Measurements from ENCODE around the gene CTPS1. TPM values are rescaled to one million over a fixed set of nuclear protein-coding genes. Genes with fewer than 3 reads are reported as not detected.

CTPS1 gene
- total RNA-seq, 2 experiments from 2014 or later: 72.6 to 74.5 TPM

- H3K27ac Mint-ChIP-seq: peak overlapping the region; percentile 82
- ATAC-seq (peak; percentile 98), DNase-seq (peak; percentile 90)
- CTCF ChIA-PET: interaction anchor here (0.6 to 2.5 kb wide), 16 partner anchors 8 to 150 kb away, joined by 3 to 11 read pairs (median 5); partner anchors contain the start of genes CITED4, CTPS1 and SLFNL1
- no peaks in the 10 kb centered on the region for H3K27me3 Mint-ChIP-seq (ENCODE audit: low read depth)
- H3K4me1 Mint-ChIP-seq (ENCODE audit: low read depth): peaks cover 27% of the 10 kb centered on the region
- H3K9me3 Mint-ChIP-seq (ENCODE audit: insufficient read depth): no peaks in the 10 kb centered on the region
- POLR2A ChIA-PET: interaction anchor here (0.9 to 3.5 kb wide), 3 partner anchors 12 to 24 kb away, joined by 3 to 20 read pairs (median 5); partner anchors contain the start of gene CTPS1
- no peak overlapping the region for H3K4me3 Mint-ChIP-seq
- peaks cover 87% of the 10 kb centered on the region for H3K36me3 Mint-ChIP-seq (ENCODE audit: low read depth)
These were observed 24.2 kb downstream of the CTPS1 start for GRCh38 chr1:41003640-41004220.

- H3K4me1 Mint-ChIP-seq (ENCODE audit: low read depth): peaks cover 25% of the 10 kb centered on the region
- DNase-seq: no peak
- ChIA-PET POLR2A (no interaction called here), CTCF (no interaction called here)
- peaks cover 89% of the 10 kb centered on the region for H3K36me3 Mint-ChIP-seq (ENCODE audit: low read depth)
- H3K27me3 Mint-ChIP-seq (ENCODE audit: low read depth): no peaks in the 10 kb centered on the region
- no peak for ATAC-seq
- no peaks in the 10 kb centered on the region for H3K9me3 Mint-ChIP-seq (ENCODE audit: insufficient read depth)
- no peak overlapping the region for H3K4me3 Mint-ChIP-seq
- no peak overlapping the region for H3K27ac Mint-ChIP-seq
These were observed 26.4 kb downstream of the CTPS1 start for GRCh38 chr1:41005876-41006275.

- Mint-ChIP-seq H3K27ac (peak overlapping the region; percentile 58), H3K4me3 (no peak overlapping the region), H3K27me3 (ENCODE audit: low read depth) (no peaks in the 10 kb centered on the region), H3K9me3 (ENCODE audit: insufficient read depth) (no peaks in the 10 kb centered on the region), H3K36me3 (ENCODE audit: low read depth) (peaks cover 89% of the 10 kb centered on the region), H3K4me1 (ENCODE audit: low read depth) (peaks cover 20% of the 10 kb centered on the region)
- no peak for DNase-seq
- no peak for ATAC-seq
- POLR2A ChIA-PET: interaction anchor here (0.6 kb wide), 1 partner anchor 24 kb away, joined by 3 read pairs; no protein-coding TSS in a partner anchor
- CTCF ChIA-PET: no interaction called here
These were observed 27.7 kb downstream of the CTPS1 start for GRCh38 chr1:41006942-41007865.

GRCh38 chr1:41009466-41009865, 30.0 kb downstream of the CTPS1 start:
- Mint-ChIP-seq H3K4me3 (no peak overlapping the region), H3K27me3 (ENCODE audit: low read depth) (no peaks in the 10 kb centered on the region), H3K9me3 (ENCODE audit: insufficient read depth) (no peaks in the 10 kb centered on the region), H3K36me3 (ENCODE audit: low read depth) (peaks cover 83% of the 10 kb centered on the region), H3K4me1 (ENCODE audit: low read depth) (peaks cover 12% of the 10 kb centered on the region), H3K27ac (peak overlapping the region; percentile 20)
- DNase-seq (no peak), ATAC-seq (no peak)
- POLR2A ChIA-PET: no interaction called here
- CTCF ChIA-PET: no interaction called here

- H3K27me3 Mint-ChIP-seq (ENCODE audit: low read depth): no peaks in the 10 kb centered on the region
- CTCF ChIA-PET: no interaction called here
- DNase-seq (no peak), ATAC-seq (no peak)
- H3K9me3 Mint-ChIP-seq (ENCODE audit: insufficient read depth): no peaks in the 10 kb centered on the region
- H3K4me1 Mint-ChIP-seq (ENCODE audit: low read depth): peaks cover 17% of the 10 kb centered on the region
- POLR2A ChIA-PET: no interaction called here
- H3K4me3 Mint-ChIP-seq: no peak overlapping the region
- peaks cover 84% of the 10 kb centered on the region for H3K36me3 Mint-ChIP-seq (ENCODE audit: low read depth)
- no peak overlapping the region for H3K27ac Mint-ChIP-seq
These were observed 30.8 kb downstream of the CTPS1 start for GRCh38 chr1:41010345-41010744.

- POLR2A ChIA-PET: no interaction called here
- no peak for ATAC-seq
- Mint-ChIP-seq H3K4me3 (no peak overlapping the region), H3K9me3 (ENCODE audit: insufficient read depth) (no peaks in the 10 kb centered on the region), H3K27ac (no peak overlapping the region), H3K4me1 (ENCODE audit: low read depth) (peaks cover 17% of the 10 kb centered on the region), H3K27me3 (ENCODE audit: low read depth) (no peaks in the 10 kb centered on the region), H3K36me3 (ENCODE audit: low read depth) (peaks cover 63% of the 10 kb centered on the region)
- no peak for DNase-seq
- CTCF ChIA-PET: no interaction called here
These were observed 33.5 kb downstream of the CTPS1 start for GRCh38 chr1:41013024-41013423.

- H3K27me3 Mint-ChIP-seq (ENCODE audit: low read depth): no peaks in the 10 kb centered on the region
- H3K36me3 Mint-ChIP-seq (ENCODE audit: low read depth): peaks cover 59% of the 10 kb centered on the region
- POLR2A ChIA-PET: no interaction called here
- ATAC-seq: no peak
- peaks cover 17% of the 10 kb centered on the region for H3K4me1 Mint-ChIP-seq (ENCODE audit: low read depth)
- no peak overlapping the region for H3K27ac Mint-ChIP-seq
- H3K9me3 Mint-ChIP-seq (ENCODE audit: insufficient read depth): no peaks in the 10 kb centered on the region
- CTCF ChIA-PET: no interaction called here
- DNase-seq: no peak
- no peak overlapping the region for H3K4me3 Mint-ChIP-seq
These were observed 34.3 kb downstream of the CTPS1 start for GRCh38 chr1:41013796-41014195.

GRCh38 chr1:41014871-41015270, 35.4 kb downstream of the CTPS1 start:
- Mint-ChIP-seq H3K4me3 (no peak overlapping the region), H3K27me3 (ENCODE audit: low read depth) (no peaks in the 10 kb centered on the region), H3K36me3 (ENCODE audit: low read depth) (peaks cover 58% of the 10 kb centered on the region), H3K9me3 (ENCODE audit: insufficient read depth) (no peaks in the 10 kb centered on the region), H3K4me1 (ENCODE audit: low read depth) (peaks cover 14% of the 10 kb centered on the region), H3K27ac (peak overlapping the region; percentile 77)
- DNase-seq: no peak
- ATAC-seq: no peak
- POLR2A ChIA-PET: interaction anchor here (0.6 kb wide), 2 partner anchors 309 to 539 kb away, joined by 3 to 4 read pairs; no protein-coding TSS in a partner anchor
- CTCF ChIA-PET: interaction anchor here (1.7 to 1.9 kb wide), 2 partner anchors 10 to 11 kb away, joined by 4 to 5 read pairs; no protein-coding TSS in a partner anchor

GRCh38 chr1:41015281-41015896, 35.9 kb downstream of the CTPS1 start:
- H3K27ac Mint-ChIP-seq: peak overlapping the region; percentile 77
- peaks cover 14% of the 10 kb centered on the region for H3K4me1 Mint-ChIP-seq (ENCODE audit: low read depth)
- peaks cover 53% of the 10 kb centered on the region for H3K36me3 Mint-ChIP-seq (ENCODE audit: low read depth)
- no peak for DNase-seq
- CTCF ChIA-PET: interaction anchor here (1.7 to 1.9 kb wide), 2 partner anchors 11 to 12 kb away, joined by 4 to 5 read pairs; no protein-coding TSS in a partner anchor
- no peaks in the 10 kb centered on the region for H3K27me3 Mint-ChIP-seq (ENCODE audit: low read depth)
- H3K4me3 Mint-ChIP-seq: no peak overlapping the region
- POLR2A ChIA-PET: interaction anchor here (0.6 to 0.7 kb wide), 3 partner anchors 36 to 540 kb away, joined by 3 to 4 read pairs (median 3); partner anchors contain the start of gene CTPS1
- no peak for ATAC-seq
- no peaks in the 10 kb centered on the region for H3K9me3 Mint-ChIP-seq (ENCODE audit: insufficient read depth)

- no peaks in the 10 kb centered on the region for H3K9me3 Mint-ChIP-seq (ENCODE audit: insufficient read depth)
- peaks cover 47% of the 10 kb centered on the region for H3K36me3 Mint-ChIP-seq (ENCODE audit: low read depth)
- ATAC-seq (no peak), DNase-seq (no peak)
- no peaks in the 10 kb centered on the region for H3K27me3 Mint-ChIP-seq (ENCODE audit: low read depth)
- peaks cover 17% of the 10 kb centered on the region for H3K4me1 Mint-ChIP-seq (ENCODE audit: low read depth)
- no peak overlapping the region for H3K27ac Mint-ChIP-seq
- ChIA-PET POLR2A (interaction anchor here (0.7 to 1.4 kb wide), 2 partner anchors 15 to 36 kb away, joined by 3 read pairs; partner anchors contain the start of gene CTPS1), CTCF (interaction anchor here (1.7 to 1.9 kb wide), 2 partner anchors 11 to 13 kb away, joined by 4 to 5 read pairs; no protein-coding TSS in a partner anchor)
- no peak overlapping the region for H3K4me3 Mint-ChIP-seq
These were observed 36.5 kb downstream of the CTPS1 start for GRCh38 chr1:41015897-41016470.
